ENCODE data around the gene INPP4B. TPM values are rescaled to one million over a fixed set of nuclear protein-coding genes. Genes with fewer than 3 reads are reported as not detected.

INPP4B gene
- total RNA-seq, 4 donors from 2014 or later, result 29.4 to 51.5 (median 35.3) TPM

DNA sequence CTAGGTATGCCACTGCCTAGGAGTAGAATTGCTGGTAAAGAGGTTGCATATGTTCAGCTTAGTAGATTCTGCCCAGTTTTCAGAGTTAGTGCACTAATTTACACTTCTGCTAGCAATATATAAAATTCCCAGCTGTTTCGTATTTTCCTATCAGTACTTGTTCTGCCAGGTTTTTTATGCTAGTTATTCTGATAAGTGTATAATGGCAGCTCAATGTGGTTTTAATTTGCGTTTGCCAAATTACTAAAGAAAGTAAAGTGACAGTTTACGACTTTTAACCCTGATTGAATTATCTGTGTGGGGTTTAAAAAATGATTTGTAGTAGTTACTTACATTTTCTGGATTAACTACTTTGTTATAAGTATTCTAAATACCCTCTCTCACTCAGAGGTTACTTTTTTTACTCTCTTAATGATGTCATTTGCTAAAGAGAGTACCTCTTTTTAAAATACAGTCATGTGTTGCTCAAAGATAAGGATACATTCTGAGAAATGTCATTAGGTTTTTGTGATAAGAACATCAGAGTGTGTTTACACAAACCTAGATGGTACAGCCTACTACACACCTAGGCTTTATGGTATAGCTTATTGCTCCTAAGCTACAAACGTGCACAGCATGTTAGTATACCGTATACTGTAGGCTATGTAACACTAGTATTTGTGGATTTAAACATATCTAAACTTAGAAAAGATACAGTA, 846.5 kb downstream of the INPP4B start:
- no peak for DNase-seq
- Histone ChIP-seq H3K36me3 (no peaks in the 10 kb centered on the region), H3K4me3 (no peak overlapping the region), H3K27ac (no peak overlapping the region), H3K27me3 (no peaks in the 10 kb centered on the region), H3K9me3 (no peaks in the 10 kb centered on the region), H3K4me1 (no peaks in the 10 kb centered on the region)
- intact Hi-C loops (cut with DNase I; ENCODE audit: low total_unique reads), result no loop called here
- TF ChIP-seq, protein P1, sequence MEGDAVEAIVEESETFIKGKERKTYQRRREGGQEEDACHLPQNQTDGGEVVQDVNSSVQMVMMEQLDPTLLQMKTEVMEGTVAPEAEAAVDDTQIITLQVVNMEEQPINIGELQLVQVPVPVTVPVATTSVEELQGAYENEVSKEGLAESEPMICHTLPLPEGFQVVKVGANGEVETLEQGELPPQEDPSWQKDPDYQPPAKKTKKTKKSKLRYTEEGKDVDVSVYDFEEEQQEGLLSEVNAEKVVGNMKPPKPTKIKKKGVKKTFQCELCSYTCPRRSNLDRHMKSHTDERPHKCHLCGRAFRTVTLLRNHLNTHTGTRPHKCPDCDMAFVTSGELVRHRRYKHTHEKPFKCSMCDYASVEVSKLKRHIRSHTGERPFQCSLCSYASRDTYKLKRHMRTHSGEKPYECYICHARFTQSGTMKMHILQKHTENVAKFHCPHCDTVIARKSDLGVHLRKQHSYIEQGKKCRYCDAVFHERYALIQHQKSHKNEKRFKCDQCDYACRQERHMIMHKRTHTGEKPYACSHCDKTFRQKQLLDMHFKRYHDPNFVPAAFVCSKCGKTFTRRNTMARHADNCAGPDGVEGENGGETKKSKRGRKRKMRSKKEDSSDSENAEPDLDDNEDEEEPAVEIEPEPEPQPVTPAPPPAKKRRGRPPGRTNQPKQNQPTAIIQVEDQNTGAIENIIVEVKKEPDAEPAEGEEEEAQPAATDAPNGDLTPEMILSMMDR (IDR thresholded peaks at IDR 0.05), result no peak
- TF ChIP-seq POLR2A (IDR thresholded peaks at IDR 0.05), result no peak

DNA sequence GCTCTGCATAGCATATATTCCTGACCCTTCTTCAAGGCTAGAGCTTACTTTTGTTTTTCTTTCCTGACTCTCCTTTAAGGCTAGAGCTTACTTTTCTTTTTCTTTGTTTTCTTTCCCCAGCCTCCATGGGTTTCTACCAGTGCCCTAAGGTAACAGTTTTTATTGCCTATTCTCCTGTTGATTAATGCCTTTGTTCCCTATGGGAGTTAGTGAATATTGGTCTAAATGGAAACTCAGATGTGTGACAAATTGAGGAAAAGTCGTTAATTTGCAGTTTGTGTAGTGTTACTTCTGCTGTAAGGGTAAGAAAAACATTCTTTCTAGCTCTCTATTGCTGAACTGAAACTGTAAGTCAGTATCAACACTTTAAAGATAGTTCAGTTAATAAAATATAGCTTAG, 851.0 kb downstream of the INPP4B start:
- intact Hi-C loops (cut with DNase I; ENCODE audit: low total_unique reads), result no loop called here
- DNase-seq, result no peak
- no peaks in the 10 kb centered on the region for H3K9me3 ChIP-seq

DNA sequence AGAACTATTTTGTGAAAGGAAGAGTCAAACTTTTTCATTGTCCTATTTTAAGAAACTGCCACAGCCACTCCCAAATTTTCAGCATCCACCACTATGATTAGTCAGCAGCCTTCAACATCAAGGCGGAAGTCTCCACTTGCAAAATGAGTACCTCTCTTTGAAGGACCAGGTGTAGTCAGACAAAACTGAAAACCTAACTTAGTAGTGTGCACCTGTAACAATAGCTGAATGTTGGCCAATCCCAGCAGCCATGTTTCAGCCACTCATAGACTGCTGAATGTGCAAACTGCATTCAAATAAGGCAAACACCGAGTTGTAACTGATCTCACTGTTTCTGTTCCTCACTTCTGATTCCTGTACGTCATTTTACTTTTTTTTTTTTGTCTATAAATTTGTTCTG, 868.7 kb downstream of the INPP4B start:
- Histone ChIP-seq H3K4me3 (no peak overlapping the region), H3K9me3 (no peaks in the 10 kb centered on the region), H3K36me3 (no peaks in the 10 kb centered on the region), H3K27ac (no peak overlapping the region), H3K4me1 (no peaks in the 10 kb centered on the region), H3K27me3 (no peaks in the 10 kb centered on the region)
- TF ChIP-seq, protein P1 (IDR thresholded peaks at IDR 0.05), result no peak
- no peak for TF ChIP-seq POLR2A (IDR thresholded peaks at IDR 0.05)
- no peak for DNase-seq
- intact Hi-C loops (cut with DNase I; ENCODE audit: low total_unique reads), result no loop called here

More for the DNA sequence above, 851.0 kb downstream of the INPP4B start:
- TF ChIP-seq POLR2A (IDR thresholded peaks at IDR 0.05), result no peak
- TF ChIP-seq, protein P1 (IDR thresholded peaks at IDR 0.05), result no peak
- no peak overlapping the region for H3K27ac ChIP-seq
- no peaks in the 10 kb centered on the region for H3K27me3 ChIP-seq
- no peak overlapping the region for H3K4me3 ChIP-seq
- no peaks in the 10 kb centered on the region for H3K36me3 ChIP-seq
- H3K4me1 ChIP-seq, result no peaks in the 10 kb centered on the region

Data from uterus (tissue), 4 donors.